ENCODE data around the gene FXYD7.

Gene FXYD7

GRCh38 chr19:35108730-35109129, 34.3 kb upstream of the FXYD7 start:
- TF ChIP-seq POLR2AphosphoS5 (IDR thresholded peaks at IDR 0.05; ENCODE audit: low read depth, low read length) (no peak), FOXP2 (optimal IDR thresholded peaks at IDR 0.05; ENCODE audit: borderline replicate concordance, extremely low read depth, extremely low read length, insufficient read depth) (no peak), SIN3A (IDR thresholded peaks at IDR 0.05; ENCODE audit: borderline replicate concordance, insufficient read depth, low read length) (no peak), REST (IDR thresholded peaks at IDR 0.05; ENCODE audit: insufficient read depth in 1 of 2, low read depth in 2 of 2, low read length in 2 of 2) (no peak)

GRCh38 chr19:35109395-35110112, 33.5 kb upstream of the FXYD7 start:
- no peak for TF ChIP-seq FOXP2 (optimal IDR thresholded peaks at IDR 0.05; ENCODE audit: borderline replicate concordance, extremely low read depth, extremely low read length, insufficient read depth)
- no peak for TF ChIP-seq POLR2AphosphoS5 (IDR thresholded peaks at IDR 0.05; ENCODE audit: low read depth, low read length)
- TF ChIP-seq TAF1 (IDR thresholded peaks at IDR 0.05; ENCODE audit: borderline replicate concordance, insufficient read depth, low read length) = no peak
- no peak for TF ChIP-seq SIN3A (IDR thresholded peaks at IDR 0.05; ENCODE audit: borderline replicate concordance, insufficient read depth, low read length)
- no peak for TF ChIP-seq REST (IDR thresholded peaks at IDR 0.05; ENCODE audit: insufficient read depth in 1 of 2, low read depth in 2 of 2, low read length in 2 of 2)

GRCh38 chr19:35110974-35111373, 32.1 kb upstream of the FXYD7 start:
- TF ChIP-seq TAF1 (IDR thresholded peaks at IDR 0.05; ENCODE audit: borderline replicate concordance, insufficient read depth, low read length) = no peak
- TF ChIP-seq FOXP2 (optimal IDR thresholded peaks at IDR 0.05; ENCODE audit: borderline replicate concordance, extremely low read depth, extremely low read length, insufficient read depth) = no peak
- no peak for TF ChIP-seq REST (IDR thresholded peaks at IDR 0.05; ENCODE audit: insufficient read depth in 1 of 2, low read depth in 2 of 2, low read length in 2 of 2)
- no peak for TF ChIP-seq SIN3A (IDR thresholded peaks at IDR 0.05; ENCODE audit: borderline replicate concordance, insufficient read depth, low read length)
- no peak for TF ChIP-seq POLR2AphosphoS5 (IDR thresholded peaks at IDR 0.05; ENCODE audit: low read depth, low read length)

GRCh38 chr19:35112995-35113688, 29.9 kb upstream of the FXYD7 start:
- TF ChIP-seq FOXP2 (optimal IDR thresholded peaks at IDR 0.05; ENCODE audit: borderline replicate concordance, extremely low read depth, extremely low read length, insufficient read depth) (no peak), SIN3A (IDR thresholded peaks at IDR 0.05; ENCODE audit: borderline replicate concordance, insufficient read depth, low read length) (no peak), POLR2AphosphoS5 (IDR thresholded peaks at IDR 0.05; ENCODE audit: low read depth, low read length) (no peak), REST (IDR thresholded peaks at IDR 0.05; ENCODE audit: insufficient read depth in 1 of 2, low read depth in 2 of 2, low read length in 2 of 2) (no peak), TAF1 (IDR thresholded peaks at IDR 0.05; ENCODE audit: borderline replicate concordance, insufficient read depth, low read length) (no peak)
